ENCODE data around the gene RBM15B.
"Not testable (repeated sequence)": the region's sequence is repeated elsewhere in the genome, so short reads cannot be mapped to it uniquely, and the experiment has no call there.

RBM15B gene

GRCh38 chr3:51362476-51362875 is 28.6 kb upstream of the RBM15B start:
- no peak for TF ChIP-seq CTCF (conservative IDR thresholded peaks at IDR 0.05; ENCODE audit: low read depth, low read length)

GRCh38 chr3:51368276-51368675 is 22.8 kb upstream of the RBM15B start:
- H3K4me3 ChIP-seq (ENCODE audit: low read depth, low read length); DNase-seq (ENCODE audit: low read depth): not testable (repeated sequence)

More at GRCh38 chr3:51362476-51362875, 28.6 kb upstream of the RBM15B start:
- H3K4me3 ChIP-seq (ENCODE audit: low read depth, low read length): no peak overlapping the region
- DNase-seq (ENCODE audit: low read depth): no peak

GRCh38 chr3:51371943-51372557 is 19.0 kb upstream of the RBM15B start:
- peak; percentile 80 for TF ChIP-seq CTCF (conservative IDR thresholded peaks at IDR 0.05; ENCODE audit: low read depth, low read length)
- no peak overlapping the region for H3K4me3 ChIP-seq (ENCODE audit: low read depth, low read length)
- DNase-seq (ENCODE audit: low read depth): peak; percentile 92

- H3K4me3 ChIP-seq (ENCODE audit: low read depth, low read length): no peak overlapping the region
- DNase-seq (ENCODE audit: low read depth): no peak
- TF ChIP-seq CTCF (conservative IDR thresholded peaks at IDR 0.05; ENCODE audit: low read depth, low read length): no peak
Measured at GRCh38 chr3:51373658-51374421, 17.2 kb upstream of the RBM15B start.

GRCh38 chr3:51374456-51374855 is 16.6 kb upstream of the RBM15B start:
- TF ChIP-seq CTCF (conservative IDR thresholded peaks at IDR 0.05; ENCODE audit: low read depth, low read length): no peak
- DNase-seq (ENCODE audit: low read depth): no peak
- H3K4me3 ChIP-seq (ENCODE audit: low read depth, low read length): no peak overlapping the region

GRCh38 chr3:51375136-51375535 is 15.9 kb upstream of the RBM15B start:
- H3K4me3 ChIP-seq (ENCODE audit: low read depth, low read length): no peak overlapping the region
- TF ChIP-seq CTCF (conservative IDR thresholded peaks at IDR 0.05; ENCODE audit: low read depth, low read length): no peak
- DNase-seq (ENCODE audit: low read depth): no peak

GRCh38 chr3:51375571-51375970 is 15.5 kb upstream of the RBM15B start:
- no peak for DNase-seq (ENCODE audit: low read depth)
- TF ChIP-seq CTCF (conservative IDR thresholded peaks at IDR 0.05; ENCODE audit: low read depth, low read length): no peak
- no peak overlapping the region for H3K4me3 ChIP-seq (ENCODE audit: low read depth, low read length)
